ENCODE measurements around the gene DISP3.

DNA sequence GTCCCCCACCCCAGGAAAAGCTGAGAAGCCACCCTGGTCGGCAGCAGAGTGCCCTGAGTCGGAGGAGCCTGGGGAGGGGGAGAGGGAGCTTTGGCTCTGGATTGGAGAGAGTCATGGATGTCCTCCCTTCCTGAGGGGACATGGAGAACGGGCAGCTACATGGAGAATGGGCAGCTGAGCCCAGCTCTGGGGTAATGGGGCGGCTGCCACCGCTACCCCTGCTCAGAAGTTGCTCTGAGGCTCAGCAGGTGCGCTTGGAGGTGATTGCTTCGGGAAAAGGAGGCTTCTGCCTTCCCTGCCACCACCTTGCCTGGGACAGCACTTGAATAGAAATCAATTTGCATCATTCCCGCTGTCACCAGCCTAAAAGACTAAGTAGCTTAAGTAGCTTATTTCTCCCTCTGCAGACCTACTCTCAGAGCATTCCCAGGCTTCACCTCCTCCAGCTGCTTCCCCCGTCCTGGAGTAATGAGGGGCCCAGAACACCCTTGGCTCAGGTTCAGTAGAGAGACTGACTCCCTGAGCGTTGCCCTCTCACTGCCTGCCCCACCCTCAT, 8.3 kb downstream of the DISP3 start:
- no peak for TF ChIP-seq NCOA2 (IDR thresholded peaks at IDR 0.05; ENCODE audit: partially characterized antibody in 2 of 2)
- TF ChIP-seq, protein P1, sequence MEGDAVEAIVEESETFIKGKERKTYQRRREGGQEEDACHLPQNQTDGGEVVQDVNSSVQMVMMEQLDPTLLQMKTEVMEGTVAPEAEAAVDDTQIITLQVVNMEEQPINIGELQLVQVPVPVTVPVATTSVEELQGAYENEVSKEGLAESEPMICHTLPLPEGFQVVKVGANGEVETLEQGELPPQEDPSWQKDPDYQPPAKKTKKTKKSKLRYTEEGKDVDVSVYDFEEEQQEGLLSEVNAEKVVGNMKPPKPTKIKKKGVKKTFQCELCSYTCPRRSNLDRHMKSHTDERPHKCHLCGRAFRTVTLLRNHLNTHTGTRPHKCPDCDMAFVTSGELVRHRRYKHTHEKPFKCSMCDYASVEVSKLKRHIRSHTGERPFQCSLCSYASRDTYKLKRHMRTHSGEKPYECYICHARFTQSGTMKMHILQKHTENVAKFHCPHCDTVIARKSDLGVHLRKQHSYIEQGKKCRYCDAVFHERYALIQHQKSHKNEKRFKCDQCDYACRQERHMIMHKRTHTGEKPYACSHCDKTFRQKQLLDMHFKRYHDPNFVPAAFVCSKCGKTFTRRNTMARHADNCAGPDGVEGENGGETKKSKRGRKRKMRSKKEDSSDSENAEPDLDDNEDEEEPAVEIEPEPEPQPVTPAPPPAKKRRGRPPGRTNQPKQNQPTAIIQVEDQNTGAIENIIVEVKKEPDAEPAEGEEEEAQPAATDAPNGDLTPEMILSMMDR (IDR thresholded peaks at IDR 0.05 in 2 of 3, conservative IDR thresholded peaks at IDR 0.05 in 1 of 3; ENCODE audit: insufficient read depth in 2 of 3, low read depth in 1 of 3, low read length in 3 of 3) = no peak
